ENCODE measurements around the gene FRZB. TPM values are rescaled to one million over a fixed set of nuclear protein-coding genes. Genes with fewer than 3 reads are reported as not detected.
"Not testable (repeated sequence)": the region's sequence is repeated elsewhere in the genome, so short reads cannot be mapped to it uniquely, and the experiment has no call there.

Gene FRZB
- total RNA-seq, 4 donors from 2014 or later: 1.8 to 4.9 (median 2.0) TPM

GRCh38 chr2:182890773-182891378 is 24.4 kb upstream of the FRZB start:
- TF ChIP-seq CTCF (IDR thresholded peaks at IDR 0.05): no peak
- DNase-seq (ENCODE audit: low spot score) (no peak), ATAC-seq (ENCODE audit: low FRiP score) (no peak)

GRCh38 chr2:182890305-182890704 is 23.9 kb upstream of the FRZB start:
- DNase-seq (ENCODE audit: low spot score): no peak
- TF ChIP-seq CTCF (IDR thresholded peaks at IDR 0.05): no peak
- ATAC-seq (ENCODE audit: low FRiP score): no peak

GRCh38 chr2:182887753-182888415 is 21.4 kb upstream of the FRZB start:
- no peak for TF ChIP-seq CTCF (IDR thresholded peaks at IDR 0.05)
- DNase-seq (ENCODE audit: low spot score) (no peak), ATAC-seq (ENCODE audit: low FRiP score) (no peak)

GRCh38 chr2:182887093-182887492 is 20.7 kb upstream of the FRZB start:
- ATAC-seq (ENCODE audit: low FRiP score): no peak
- TF ChIP-seq CTCF (IDR thresholded peaks at IDR 0.05): no peak
- no peak for DNase-seq (ENCODE audit: low spot score)

- TF ChIP-seq CTCF (IDR thresholded peaks at IDR 0.05): no peak
- DNase-seq (ENCODE audit: low spot score) (no peak), ATAC-seq (ENCODE audit: low FRiP score) (no peak)
Observed at GRCh38 chr2:182885771-182886170, 19.3 kb upstream of the FRZB start.

- ATAC-seq (ENCODE audit: low FRiP score) (no peak), DNase-seq (ENCODE audit: low spot score) (no peak)
- TF ChIP-seq CTCF (IDR thresholded peaks at IDR 0.05): no peak
Observed at GRCh38 chr2:182883451-182883850, 17.0 kb upstream of the FRZB start.

GRCh38 chr2:182880100-182880499 is 13.7 kb upstream of the FRZB start:
- not testable (repeated sequence) for DNase-seq (ENCODE audit: low spot score); ATAC-seq (ENCODE audit: low FRiP score)

GRCh38 chr2:182876653-182877052 is 10.2 kb upstream of the FRZB start:
- DNase-seq (ENCODE audit: low spot score); ATAC-seq (ENCODE audit: low FRiP score): not testable (repeated sequence)

All from omental fat pad (tissue), 4 donors.